ENCODE results near the gene SRR.

GRCh38 chr17:2267354-2267753, 36.4 kb upstream of the SRR start:
- TF ChIP-seq BHLHE40 (IDR thresholded peaks at IDR 0.05; ENCODE audit: borderline replicate concordance): no peak
- TF ChIP-seq FOXM1 (IDR thresholded peaks at IDR 0.05; ENCODE audit: borderline replicate concordance): no peak
- TF ChIP-seq PKNOX1 (IDR thresholded peaks at IDR 0.05): no peak
- no peak for TF ChIP-seq TARDBP (IDR thresholded peaks at IDR 0.05)
- TF ChIP-seq FOXA1 (IDR thresholded peaks at IDR 0.05): no peak
- no peak for TF ChIP-seq SP1 (IDR thresholded peaks at IDR 0.05)
- no peak for TF ChIP-seq HDGF (IDR thresholded peaks at IDR 0.05; ENCODE audit: borderline replicate concordance)
- TF ChIP-seq ELF4 (IDR thresholded peaks at IDR 0.05): no peak
- TF ChIP-seq NFRKB (IDR thresholded peaks at IDR 0.05): no peak
- TF ChIP-seq ARNT (IDR thresholded peaks at IDR 0.05): no peak
